Endodermal cell (in vitro differentiated cells): ENCODE measurements around the gene SLC25A23. TPM values are rescaled to one million over a fixed set of nuclear protein-coding genes. Genes with fewer than 3 reads are reported as not detected.

Experiments
- DNase-seq: peaks from one replicate; pipeline ENCODE4 v3.0.0-alpha.2; 2017
- H3K27ac ChIP-seq: 2 replicates; pipeline ENCODE4 v1.5.1; 2013; ENCODE audit warnings: mild to moderate bottlenecking, low read depth, low read length, moderate library complexity
- H3K27me3 ChIP-seq: 2 replicates; pipeline ENCODE4 v1.6.1; 2013; ENCODE audit warnings: mild to moderate bottlenecking, low read length, moderate library complexity; ENCODE audit not compliant: insufficient read depth, control insufficient read depth, poor library complexity, severe bottlenecking
- H3K36me3 ChIP-seq: 2 replicates; pipeline ENCODE4 v1.7.0; 2013; ENCODE audit warnings: mild to moderate bottlenecking, low read length, moderate library complexity; ENCODE audit not compliant: control insufficient read depth, insufficient read depth
- H3K4me1 ChIP-seq: one replicate; pipeline ENCODE4 v1.7.0; 2013; ENCODE audit warnings: low read length; ENCODE audit not compliant: control insufficient read depth, insufficient read depth
- H3K4me3 ChIP-seq: 2 replicates; pipeline ENCODE4 v1.5.1; 2013; ENCODE audit warnings: mild to moderate bottlenecking, low read length, moderate library complexity
- H3K9ac ChIP-seq: 2 replicates; pipeline ENCODE4 v1.6.1; 2013; ENCODE audit warnings: mild to moderate bottlenecking, low read length, moderate library complexity; ENCODE audit not compliant: poor library complexity, severe bottlenecking; ENCODE audit errors: extremely low read depth
- H3K9me3 ChIP-seq: 2 replicates; pipeline ENCODE4 v1.6.1; 2013; ENCODE audit warnings: mild to moderate bottlenecking, low read length, moderate library complexity; ENCODE audit not compliant: control insufficient read depth
- H3K27ac Mint-ChIP-seq: 2 replicates; pipeline ENCODE4 v1.8.0; 2020; ENCODE audit warnings: mixed read lengths
- H3K27me3 Mint-ChIP-seq: 2 replicates; pipeline ENCODE4 v1.8.0; 2021; ENCODE audit warnings: mild to moderate bottlenecking, mixed read lengths; ENCODE audit not compliant: insufficient read depth
- H3K36me3 Mint-ChIP-seq: 2 replicates; pipeline ENCODE4 v1.8.0; 2020; ENCODE audit warnings: low read depth, mixed read lengths
- H3K4me1 Mint-ChIP-seq: 2 replicates; pipeline ENCODE4 v1.8.0; 2020; ENCODE audit warnings: mixed read lengths
- H3K4me3 Mint-ChIP-seq: 2 replicates; pipeline ENCODE4 v1.8.0; 2020; ENCODE audit warnings: mild to moderate bottlenecking, moderate library complexity, mixed read lengths
- H3K9me3 Mint-ChIP-seq: 2 replicates; pipeline ENCODE4 v1.8.0; 2020; ENCODE audit warnings: mild to moderate bottlenecking, mixed read lengths
- WGBS, 2 experiments: methylation state at CpG; one replicate each; pipeline versions ENCODE4 v1.1.5 to v1.1.7; 2013; ENCODE audit warnings: missing lambda C conversion rate in 2 of 2, mixed read lengths in 1 of 2; ENCODE audit not compliant: insufficient coverage in 1 of 2, insufficient read length in 1 of 2; 5-methylcytosine and 5-hydroxymethylcytosine counted together
- total RNA-seq, 2 donors: library from RNA; stranded (reverse); fragmentation: NEBNext Ultra II Directional in 1 of 2; extraction: Animal tissue kit (Norgen Biotek cat#: 25700) in 1 of 2; gene quantifications; 2 replicates in 1 of 2; 3 replicates in 1 of 2; pipeline ENCODE4 v1.2.1, GENCODE V29; 2021
- TF ChIP-seq, protein P1 (sequence below): fragments of 200-600 bp; sonication (generic); conservative IDR thresholded peaks from 2 replicates; pipeline ENCODE4 v1.5.0; 2021; ENCODE audit warnings: antibody characterized with exemption, mild to moderate bottlenecking

Gene SLC25A23
- total RNA-seq, 2 donors from 2014 or later, result 34.9 to 39.5 TPM

DNA sequence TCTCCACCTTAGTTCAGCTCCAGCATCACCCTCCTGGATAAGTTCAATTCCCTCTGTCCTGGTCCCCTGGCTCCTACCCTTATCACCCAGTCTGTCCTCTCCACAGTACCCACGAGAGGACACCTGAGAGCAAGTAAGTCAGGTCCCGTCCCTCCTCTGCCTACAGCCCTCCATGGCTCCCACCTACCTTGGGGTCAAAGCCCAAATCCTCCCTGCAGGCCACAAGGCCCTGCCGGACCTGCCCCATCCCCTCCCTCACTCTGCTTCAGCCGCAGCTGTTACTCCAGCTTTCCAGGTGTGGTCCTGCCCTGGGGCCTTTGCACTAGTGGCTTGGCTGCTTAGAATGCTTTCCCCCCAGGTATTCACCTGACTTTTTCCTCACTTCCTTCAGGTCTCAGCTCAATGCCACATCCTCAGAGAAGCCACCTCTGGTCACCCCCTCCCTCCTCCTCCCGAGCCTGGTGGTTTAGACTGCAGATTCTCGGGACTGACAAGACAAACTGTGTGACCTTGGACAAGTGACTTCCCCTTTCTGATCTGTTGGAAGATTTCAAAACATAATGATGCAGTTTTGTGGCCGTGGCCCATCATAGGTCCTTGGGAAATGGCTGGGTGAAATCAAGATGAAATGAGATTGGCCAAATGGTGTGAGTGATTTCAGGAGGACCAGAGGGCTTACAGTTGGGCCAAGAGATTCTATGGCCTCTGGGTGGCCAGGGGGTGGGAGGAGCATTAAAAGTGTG is 38.9 kb upstream of the SLC25A23 start:
- Histone ChIP-seq H3K27ac (no peak overlapping the region), H3K4me1 (no peaks in the 10 kb centered on the region), H3K4me3 (no peak overlapping the region), H3K9ac (no peak overlapping the region), H3K27me3 (peaks cover 36% of the 10 kb centered on the region), H3K36me3 (no peaks in the 10 kb centered on the region), H3K9me3 (no peaks in the 10 kb centered on the region)
- TF ChIP-seq, protein P1, sequence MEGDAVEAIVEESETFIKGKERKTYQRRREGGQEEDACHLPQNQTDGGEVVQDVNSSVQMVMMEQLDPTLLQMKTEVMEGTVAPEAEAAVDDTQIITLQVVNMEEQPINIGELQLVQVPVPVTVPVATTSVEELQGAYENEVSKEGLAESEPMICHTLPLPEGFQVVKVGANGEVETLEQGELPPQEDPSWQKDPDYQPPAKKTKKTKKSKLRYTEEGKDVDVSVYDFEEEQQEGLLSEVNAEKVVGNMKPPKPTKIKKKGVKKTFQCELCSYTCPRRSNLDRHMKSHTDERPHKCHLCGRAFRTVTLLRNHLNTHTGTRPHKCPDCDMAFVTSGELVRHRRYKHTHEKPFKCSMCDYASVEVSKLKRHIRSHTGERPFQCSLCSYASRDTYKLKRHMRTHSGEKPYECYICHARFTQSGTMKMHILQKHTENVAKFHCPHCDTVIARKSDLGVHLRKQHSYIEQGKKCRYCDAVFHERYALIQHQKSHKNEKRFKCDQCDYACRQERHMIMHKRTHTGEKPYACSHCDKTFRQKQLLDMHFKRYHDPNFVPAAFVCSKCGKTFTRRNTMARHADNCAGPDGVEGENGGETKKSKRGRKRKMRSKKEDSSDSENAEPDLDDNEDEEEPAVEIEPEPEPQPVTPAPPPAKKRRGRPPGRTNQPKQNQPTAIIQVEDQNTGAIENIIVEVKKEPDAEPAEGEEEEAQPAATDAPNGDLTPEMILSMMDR, result no peak
- DNase-seq, result no peak
- no peak overlapping the region for H3K27ac Mint-ChIP-seq
- no peaks in the 10 kb centered on the region for H3K9me3 Mint-ChIP-seq
- WGBS, 2 experiments, result 87 to 89% methylated on average over 3 to 7 of the region's 7 CpGs
- no peak overlapping the region for H3K4me3 Mint-ChIP-seq
- peaks cover 41% of the 10 kb centered on the region for H3K27me3 Mint-ChIP-seq
- peaks cover 3% of the 10 kb centered on the region for H3K4me1 Mint-ChIP-seq
- H3K36me3 Mint-ChIP-seq, result no peaks in the 10 kb centered on the region

DNA sequence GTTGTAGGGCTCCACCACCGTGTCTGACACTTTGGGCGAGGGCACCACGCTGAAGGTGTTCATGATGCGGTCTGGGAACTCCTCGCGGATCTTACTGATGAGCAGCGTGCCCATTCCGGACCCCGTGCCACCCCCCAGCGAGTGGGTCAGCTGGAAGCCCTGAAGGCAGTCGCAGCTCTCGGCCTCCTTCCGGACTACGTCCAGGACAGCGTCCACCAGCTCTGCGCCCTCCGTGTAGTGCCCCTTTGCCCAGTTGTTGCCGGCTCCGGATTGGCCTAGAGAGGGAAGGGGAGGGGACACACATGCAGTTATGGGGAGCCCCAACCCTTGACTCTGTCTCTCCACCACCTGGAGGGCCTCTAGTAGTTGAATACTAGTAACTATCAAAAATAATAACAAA is 36.4 kb upstream of the SLC25A23 start:
- 93 to 96% methylated on average over 13 to 19 of the region's 19 CpGs for WGBS, 2 experiments
- H3K4me1 Mint-ChIP-seq, result no peaks in the 10 kb centered on the region
- Histone ChIP-seq H3K4me3 (no peak overlapping the region), H3K27me3 (peaks cover 11% of the 10 kb centered on the region), H3K4me1 (no peaks in the 10 kb centered on the region), H3K9ac (no peak overlapping the region), H3K9me3 (no peaks in the 10 kb centered on the region), H3K36me3 (no peaks in the 10 kb centered on the region), H3K27ac (no peak overlapping the region)
- H3K9me3 Mint-ChIP-seq, result peaks cover 8% of the 10 kb centered on the region
- DNase-seq, result no peak
- no peak overlapping the region for H3K4me3 Mint-ChIP-seq
- TF ChIP-seq, protein P1, result no peak
- H3K27ac Mint-ChIP-seq, result no peak overlapping the region
- H3K27me3 Mint-ChIP-seq, result peaks cover 19% of the 10 kb centered on the region
- H3K36me3 Mint-ChIP-seq, result no peaks in the 10 kb centered on the region

DNA sequence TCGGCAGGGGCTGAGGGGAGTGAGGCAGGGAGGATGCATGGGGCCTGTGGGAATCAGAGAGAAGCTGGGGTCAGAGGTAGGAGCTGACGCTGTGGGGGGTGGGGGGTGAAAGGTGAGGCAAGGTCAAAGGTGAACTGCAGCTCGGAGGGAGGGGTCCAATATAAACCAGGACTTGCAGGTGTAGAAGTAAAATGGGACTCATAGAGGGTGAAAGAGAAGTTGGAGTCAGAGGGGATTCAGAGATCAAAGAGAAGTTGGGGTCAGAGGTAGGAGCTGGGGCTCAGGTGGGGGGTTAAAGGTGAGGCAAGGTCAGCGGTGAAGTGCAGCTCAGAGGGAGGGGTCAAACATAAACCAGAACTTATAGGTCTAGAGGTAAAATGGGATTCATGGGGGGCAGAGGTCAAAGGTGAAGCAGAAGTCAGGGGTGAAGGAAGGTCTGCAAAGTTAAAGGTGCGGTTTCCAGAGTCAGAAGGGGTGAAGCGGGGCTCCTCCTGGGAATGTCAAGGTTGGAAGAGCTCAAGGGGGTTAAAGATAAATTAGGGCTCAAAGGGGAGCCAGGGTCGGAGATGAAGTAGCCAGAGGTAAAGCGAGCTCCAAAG is 34.9 kb upstream of the SLC25A23 start:
- WGBS, 2 experiments, result 90% methylated on average over 3 to 8 of the region's 8 CpGs
- H3K36me3 ChIP-seq, result no peaks in the 10 kb centered on the region
- no peak overlapping the region for H3K9ac ChIP-seq
- no peak overlapping the region for H3K27ac ChIP-seq
- no peak overlapping the region for H3K4me3 Mint-ChIP-seq
- peaks cover 8% of the 10 kb centered on the region for H3K9me3 Mint-ChIP-seq
- H3K4me1 ChIP-seq, result no peaks in the 10 kb centered on the region
- H3K27ac Mint-ChIP-seq, result no peak overlapping the region
- H3K4me3 ChIP-seq, result no peak overlapping the region
- TF ChIP-seq, protein P1, result no peak
- peaks cover 9% of the 10 kb centered on the region for H3K27me3 Mint-ChIP-seq
- no peaks in the 10 kb centered on the region for H3K27me3 ChIP-seq
- peaks cover 2% of the 10 kb centered on the region for H3K4me1 Mint-ChIP-seq
- no peaks in the 10 kb centered on the region for H3K36me3 Mint-ChIP-seq
- no peaks in the 10 kb centered on the region for H3K9me3 ChIP-seq
- DNase-seq, result no peak
